GM21786 (cell line): ENCODE results near the gene TMED1.
"Not testable (repeated sequence)": the region's sequence is repeated elsewhere in the genome, so short reads cannot be mapped to it uniquely, and the experiment has no call there.

Source experiments
- ATAC-seq: cut with Tn5 transposase; IDR thresholded peaks from one replicate; pipeline ENCODE4 v1.9.1; 2021; ENCODE audit not compliant: unreplicated experiment

The TMED1 gene, protein sequence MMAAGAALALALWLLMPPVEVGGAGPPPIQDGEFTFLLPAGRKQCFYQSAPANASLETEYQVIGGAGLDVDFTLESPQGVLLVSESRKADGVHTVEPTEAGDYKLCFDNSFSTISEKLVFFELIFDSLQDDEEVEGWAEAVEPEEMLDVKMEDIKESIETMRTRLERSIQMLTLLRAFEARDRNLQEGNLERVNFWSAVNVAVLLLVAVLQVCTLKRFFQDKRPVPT

DNA sequence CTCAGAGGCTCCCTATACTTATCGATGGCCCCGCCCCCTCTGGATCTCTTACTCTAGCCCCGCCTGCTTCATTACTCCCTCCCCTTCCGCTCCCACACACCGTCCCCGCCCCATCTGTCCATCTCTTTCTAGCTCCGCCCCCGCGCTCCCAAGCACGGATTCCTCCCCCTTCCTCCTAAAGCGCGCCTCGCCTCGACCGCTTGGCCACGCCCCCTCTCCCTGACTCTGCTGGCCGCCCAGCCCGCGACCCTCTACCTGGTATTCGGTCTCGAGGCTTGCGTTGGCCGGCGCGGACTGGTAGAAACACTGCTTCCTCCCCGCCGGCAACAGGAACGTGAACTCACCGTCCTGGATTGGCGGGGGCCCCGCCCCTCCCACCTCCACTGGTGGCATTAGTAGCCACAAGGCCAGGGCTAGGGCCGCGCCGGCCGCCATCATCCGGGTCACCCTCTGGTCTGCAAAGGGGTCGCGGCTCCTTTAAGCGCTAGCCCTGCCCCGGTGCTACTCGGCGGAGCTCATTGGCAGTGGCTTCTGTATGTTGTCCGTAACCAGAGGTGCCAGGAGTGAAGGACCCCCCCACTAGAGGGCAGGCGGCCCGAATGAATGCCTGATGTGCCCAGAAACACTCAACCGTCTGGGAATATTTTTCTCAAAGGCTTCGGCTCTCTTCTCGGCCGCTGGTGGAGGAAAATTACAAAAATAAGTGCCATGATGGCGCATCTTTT lies at the start of gene TMED1:
TSS of gene TMED1 (minus strand) at position 459 of the 725 bp plus-strand sequence. CDS start at position 438, 21 bp downstream.
- ATAC-seq: peak; percentile 77

GRCh38 chr19:10885201-10886169 lies 49.5 kb upstream of the TMED1 start:
- ATAC-seq: no peak

DNA sequence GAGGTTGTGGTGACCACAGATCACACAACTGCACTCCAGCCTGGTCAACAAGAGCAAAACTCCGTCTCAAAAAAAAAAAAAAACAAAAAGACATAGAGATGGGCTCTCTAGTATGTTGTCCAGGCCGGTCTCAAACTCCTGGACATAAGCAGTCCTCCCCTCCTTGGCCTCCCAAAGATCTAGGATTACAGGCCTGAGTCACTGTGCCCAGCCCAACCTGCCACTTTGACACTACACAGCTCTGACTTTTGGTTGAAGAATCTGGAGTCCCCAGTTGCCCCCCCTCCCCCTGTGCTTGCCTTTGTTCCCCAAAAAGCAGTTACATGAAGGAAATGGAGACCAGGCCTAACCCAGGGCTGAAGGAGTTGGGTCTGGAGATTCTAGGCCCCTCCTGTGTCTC lies 48.3 kb upstream of the TMED1 start:
- no peak for ATAC-seq

DNA sequence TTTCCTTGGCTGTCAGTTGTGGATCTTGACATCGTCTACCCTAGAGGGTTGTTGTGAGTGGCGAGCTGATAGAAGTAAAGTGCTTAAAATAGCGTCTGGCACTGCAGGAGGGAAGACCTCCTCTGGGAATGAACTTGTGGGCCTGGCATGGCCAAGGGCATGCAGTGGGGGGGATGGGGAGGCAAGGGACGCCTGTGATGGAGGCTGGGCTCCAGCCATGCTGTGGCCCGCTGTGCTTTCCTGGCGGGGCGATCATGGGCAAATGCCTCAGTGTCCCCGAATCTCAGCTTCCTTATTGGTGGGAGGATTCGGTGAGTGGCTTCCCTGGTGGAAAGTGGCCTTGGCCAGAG lies 46.1 kb upstream of the TMED1 start:
- no peak for ATAC-seq

DNA sequence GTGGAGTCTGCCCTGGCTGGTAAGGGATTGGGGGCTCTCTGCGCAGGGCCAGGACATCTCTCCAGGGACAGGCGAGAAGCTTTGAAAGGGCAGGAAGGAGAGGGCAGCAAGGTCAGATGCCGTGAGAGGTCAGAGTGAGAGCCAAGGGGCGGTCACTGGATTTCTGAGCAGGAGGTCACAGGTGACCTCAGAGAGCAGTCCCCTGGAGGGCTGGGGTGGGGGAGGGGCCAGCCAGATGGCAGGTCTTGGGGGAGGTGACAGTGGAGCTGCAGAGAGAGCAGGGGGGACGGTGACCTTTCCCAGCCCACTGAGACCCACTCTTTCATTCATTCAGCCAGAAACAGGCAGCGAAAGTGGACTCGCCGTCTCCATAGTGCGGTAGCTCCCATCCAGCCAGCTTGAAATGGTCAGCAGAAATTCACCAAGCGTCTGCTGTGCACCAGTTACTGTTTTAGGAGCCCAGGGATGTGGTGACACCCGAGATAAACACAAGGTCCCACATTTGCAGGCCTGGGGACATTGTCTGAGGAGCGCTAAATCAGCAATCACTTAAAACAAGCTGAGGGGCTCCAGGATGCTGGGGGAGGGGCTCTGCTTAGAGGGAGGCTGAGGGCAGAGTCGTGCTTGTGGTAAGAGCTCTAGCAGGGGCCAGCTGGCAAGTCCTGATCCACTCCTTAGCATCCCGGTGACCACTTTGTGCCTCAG lies 45.5 kb upstream of the TMED1 start:
- ATAC-seq: no peak

- ATAC-seq: no peak
These were observed 42.2 kb upstream of the TMED1 start for GRCh38 chr19:10878253-10878652.

DNA sequence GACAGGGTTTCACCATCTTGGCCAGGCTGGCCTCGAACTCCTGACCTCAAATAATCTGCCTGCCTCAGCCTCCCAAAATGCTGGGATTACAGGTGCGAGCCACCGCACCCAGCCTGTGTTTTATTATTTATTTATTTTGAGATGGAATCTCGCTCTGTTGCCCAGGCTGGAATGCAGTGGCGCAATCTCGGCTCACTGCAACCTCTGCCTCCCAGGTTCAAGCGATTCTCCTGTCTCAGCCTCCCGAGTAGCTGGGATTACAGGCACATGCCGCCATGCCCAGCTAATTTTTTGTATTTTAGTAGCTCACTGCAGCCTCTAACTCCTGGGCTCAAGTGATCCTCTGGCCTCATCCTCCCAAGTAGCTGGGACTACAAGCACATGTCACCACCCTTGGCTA lies 41.6 kb upstream of the TMED1 start:
- not testable (repeated sequence) for ATAC-seq

- ATAC-seq: peak; percentile 70
These were observed 40.6 kb upstream of the TMED1 start for GRCh38 chr19:10876459-10877240.

DNA sequence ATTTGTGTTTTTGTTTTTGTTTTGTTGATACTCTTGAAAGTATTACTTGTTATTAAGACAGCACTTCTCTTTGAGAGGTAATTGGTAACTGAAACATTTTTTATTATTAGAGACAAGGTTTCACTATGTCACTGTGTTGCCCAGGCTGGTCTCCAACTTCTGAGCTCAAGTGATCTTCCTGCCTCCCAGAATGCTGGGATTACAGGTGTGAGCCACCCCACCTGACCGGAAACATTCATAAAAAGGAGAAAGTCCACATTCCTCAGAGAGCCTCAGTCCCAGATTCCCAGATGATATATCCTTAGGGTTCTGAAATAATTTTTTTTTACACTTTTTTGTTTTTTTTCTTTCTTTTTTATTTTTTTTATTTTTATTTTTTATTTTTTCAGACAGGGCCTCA lies 38.0 kb upstream of the TMED1 start:
- ATAC-seq: no peak

GRCh38 chr19:10872546-10873107 lies 36.6 kb upstream of the TMED1 start:
- ATAC-seq: no peak

DNA sequence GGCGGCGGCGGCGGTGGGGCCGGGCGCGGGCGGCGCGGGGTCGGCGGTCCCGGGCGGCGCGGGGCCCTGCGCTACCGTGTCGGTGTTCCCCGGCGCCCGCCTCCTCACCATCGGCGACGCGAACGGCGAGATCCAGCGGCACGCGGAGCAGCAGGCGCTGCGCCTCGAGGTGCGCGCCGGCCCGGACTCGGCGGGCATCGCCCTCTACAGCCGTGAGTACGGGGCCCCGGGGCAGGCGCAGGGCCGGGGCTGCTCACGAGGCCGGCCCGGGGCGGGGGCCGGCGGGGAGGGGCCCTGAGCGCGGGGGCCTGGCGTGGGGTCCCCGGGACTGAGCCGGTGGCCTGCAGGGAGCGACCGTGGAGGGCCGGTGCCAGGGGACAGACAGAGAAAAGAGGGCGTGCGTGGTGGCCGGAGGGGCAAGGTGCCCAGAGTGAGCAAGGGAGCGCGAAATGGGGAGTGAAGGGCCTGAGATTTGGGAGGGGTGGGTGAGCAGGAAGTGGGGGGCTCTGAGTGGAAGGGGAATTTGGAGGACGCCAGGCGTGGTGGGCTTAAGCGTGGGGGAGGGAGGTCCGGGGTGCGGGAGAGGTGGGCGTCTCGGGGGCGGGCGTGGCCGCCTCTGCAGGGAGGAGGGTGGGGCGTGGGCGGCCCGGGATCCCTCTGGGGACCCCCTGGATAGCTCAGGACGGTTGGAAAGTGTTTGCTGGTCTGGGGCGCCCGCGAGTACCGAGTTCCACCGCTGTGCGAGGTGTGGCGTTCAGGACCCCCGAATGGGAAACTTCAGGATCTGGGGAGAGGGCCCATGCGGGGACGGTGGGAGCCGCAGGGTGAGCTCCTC lies 35.9 kb upstream of the TMED1 start:
- no peak for ATAC-seq

GRCh38 chr19:10870955-10871603 lies 35.1 kb upstream of the TMED1 start, which contains the start of gene CARM1:
CARM1 (plus strand) TSS chr19:10871553; CDS start chr19:10871703, 150 bp downstream.
- ATAC-seq: peak; percentile 77

DNA sequence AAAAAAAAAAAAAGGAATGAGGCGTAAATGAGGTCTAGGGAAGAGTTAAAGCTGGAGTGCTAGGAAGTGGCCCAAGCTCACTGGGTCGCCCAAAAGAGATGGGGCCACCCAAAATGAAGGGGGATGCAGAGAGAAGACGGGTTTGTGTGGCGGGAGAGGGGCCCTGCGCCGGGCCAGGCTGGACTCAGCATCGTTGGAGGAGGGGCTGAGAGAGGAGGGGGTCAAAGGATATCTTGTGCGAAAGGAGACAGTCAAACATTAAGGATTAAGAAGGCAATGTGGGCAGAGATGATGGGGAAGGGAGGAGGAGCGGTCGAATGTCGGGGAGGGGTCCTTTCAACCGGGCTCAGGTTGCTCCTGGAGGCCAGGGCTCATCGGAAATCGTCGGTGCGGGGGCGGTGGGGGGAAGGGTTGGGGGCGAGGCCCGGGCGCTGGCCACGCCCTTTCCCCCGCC lies 34.5 kb upstream of the TMED1 start:
- no peak for ATAC-seq

DNA sequence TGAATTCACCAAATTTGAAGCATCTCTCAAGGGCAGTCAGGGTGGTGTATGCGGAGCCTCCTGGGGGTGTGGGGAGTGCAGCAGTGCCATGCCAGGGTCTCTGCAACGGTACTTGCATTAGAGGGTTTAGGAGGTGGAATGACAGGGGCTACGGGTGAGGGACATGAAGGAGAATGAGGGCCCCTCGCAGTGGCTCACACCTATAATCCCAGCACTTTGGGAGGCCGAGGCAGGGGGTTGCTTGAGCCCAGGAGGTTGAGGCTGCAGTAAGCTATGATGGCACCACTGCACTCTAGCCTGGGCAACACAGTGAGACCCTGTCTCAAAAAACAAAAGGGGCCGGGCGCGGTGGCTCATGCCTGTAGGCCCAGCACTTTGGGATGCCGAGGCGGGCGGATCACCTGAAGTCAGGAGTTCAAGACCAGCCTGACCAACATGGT lies 33.9 kb upstream of the TMED1 start:
- not testable (repeated sequence) for ATAC-seq

GRCh38 chr19:10868872-10869547 lies 33.0 kb upstream of the TMED1 start:
- ATAC-seq: no peak

DNA sequence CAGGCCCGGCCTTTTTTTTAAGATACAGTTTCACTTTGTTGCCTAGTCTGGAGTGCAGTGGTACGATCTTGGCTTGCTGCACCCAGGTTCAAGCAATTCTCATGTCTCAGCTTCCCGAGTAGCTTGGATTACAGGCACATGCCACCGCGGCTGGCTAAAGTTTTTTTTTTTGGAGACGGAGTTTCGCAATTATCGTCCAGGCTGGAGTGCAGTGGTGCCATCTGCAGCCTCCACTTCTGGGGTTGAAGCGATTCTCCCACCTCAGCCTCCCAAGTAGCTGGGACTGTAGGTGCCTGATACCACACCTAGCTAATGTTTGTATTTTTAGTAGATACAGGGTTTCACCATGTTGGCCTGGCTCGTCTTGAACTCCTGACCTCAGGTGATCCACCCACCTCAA lies 30.5 kb upstream of the TMED1 start:
- ATAC-seq: no peak

DNA sequence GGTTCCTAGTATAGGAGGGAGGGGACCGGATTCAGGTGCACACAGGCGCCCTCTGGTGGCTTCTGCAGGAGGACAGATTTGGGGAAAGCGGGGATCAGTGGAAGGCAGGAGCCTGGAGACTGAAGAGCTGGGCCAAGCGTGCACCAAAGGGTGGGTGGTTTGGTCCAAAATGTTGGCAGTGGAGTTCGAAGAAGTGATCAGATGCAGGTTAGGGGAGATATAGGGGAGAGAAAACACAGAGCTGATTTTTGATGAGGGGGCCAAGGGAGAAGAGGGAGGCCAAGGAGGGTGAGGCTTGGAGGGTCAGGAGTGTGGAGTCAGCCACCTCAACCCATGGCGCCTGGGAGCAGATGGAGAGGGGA lies 28.5 kb upstream of the TMED1 start:
- no peak for ATAC-seq
